ENCODE results near the gene COLQ.

Gene COLQ

DNA sequence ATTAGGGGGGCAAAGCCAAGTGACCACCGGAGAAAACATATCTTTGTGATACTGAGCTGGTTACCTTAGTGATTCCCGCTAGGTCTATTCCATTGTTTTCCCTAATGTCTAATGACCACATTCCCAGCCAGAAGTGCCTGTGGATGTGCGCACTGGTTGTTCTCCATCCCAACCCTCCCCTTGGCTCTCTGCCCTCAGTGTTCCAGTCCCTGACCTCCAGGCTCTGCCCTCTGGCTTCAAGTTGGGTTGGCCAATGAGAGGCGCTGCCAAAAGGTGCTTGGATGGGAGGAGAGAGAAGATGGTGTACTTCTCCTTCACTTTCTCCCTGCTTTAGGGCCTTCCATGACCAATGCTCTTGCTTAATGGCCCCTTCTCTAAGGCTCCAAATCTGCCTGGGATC lies 2.4 kb downstream of the COLQ start:
- DNase-seq = no peak

DNA sequence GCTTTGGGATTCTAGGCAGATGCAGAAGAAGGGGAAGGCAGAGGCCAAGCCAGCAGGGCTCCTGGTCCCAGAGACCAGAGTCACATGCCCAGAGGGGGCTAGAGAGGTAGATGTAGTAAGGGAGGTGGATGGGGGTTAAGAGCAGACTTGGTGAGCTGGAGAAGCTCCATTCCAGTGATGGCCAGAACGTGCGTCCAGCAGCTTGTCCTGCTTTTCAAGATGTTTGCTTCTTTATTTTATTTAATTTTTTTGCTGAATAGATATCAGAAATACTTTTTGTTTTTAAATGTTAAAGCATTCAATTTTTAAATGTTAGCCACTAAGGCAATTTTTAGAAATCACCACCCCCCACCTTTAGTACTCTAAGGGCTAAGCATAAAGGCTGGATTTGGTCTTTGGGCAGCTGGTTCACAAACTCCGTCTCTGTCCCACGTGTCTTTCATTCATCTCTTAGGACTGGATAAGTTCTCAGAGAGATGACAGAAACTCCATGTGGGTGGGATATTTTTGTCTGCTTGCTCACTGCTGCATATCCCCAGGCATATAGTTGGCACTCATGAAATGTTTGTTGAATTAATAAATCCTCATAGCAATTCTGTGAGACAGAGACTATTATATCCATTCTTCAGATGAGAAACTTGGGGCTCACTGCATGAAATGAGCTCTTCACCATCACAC lies 6.7 kb downstream of the COLQ start:
- DNase-seq = no peak

DNA sequence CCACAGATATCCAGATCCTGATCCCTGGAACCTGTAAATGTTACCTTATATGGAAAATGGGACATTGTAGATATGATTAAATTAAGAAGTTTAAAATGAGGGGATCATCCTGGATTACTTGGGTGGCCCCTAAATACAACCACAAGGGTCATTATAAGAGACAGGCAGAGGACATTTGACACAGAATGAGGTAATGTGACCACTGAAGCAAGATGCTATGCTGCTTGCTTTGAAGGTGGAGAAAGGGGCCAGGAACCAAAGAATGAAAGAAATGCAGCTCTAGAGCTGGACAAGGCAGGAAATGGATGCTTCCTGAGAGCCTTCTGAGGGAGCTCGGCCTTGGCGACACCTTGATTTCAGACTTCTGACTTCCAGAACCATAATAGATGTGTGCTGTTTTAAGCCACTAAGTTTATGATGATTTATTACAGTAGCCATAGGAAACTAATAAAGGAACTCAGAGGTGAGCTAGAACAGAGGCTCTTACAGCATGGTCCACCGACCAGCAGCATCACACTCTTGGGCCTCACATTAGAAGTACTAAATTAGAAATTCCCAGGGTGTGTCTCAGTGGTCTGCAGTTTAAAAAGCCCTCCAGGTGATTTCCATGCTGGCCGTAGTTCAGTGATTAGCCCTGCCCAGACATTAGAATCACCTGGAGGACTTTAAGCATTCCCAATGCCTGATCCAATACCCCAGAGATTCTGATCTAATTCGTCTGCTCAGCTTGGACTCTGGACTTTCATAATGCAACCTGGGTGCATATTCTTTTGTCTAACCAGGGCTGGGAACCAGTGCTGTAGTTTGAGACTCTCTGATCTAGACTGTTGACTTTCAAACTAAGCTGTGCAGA lies 7.5 kb downstream of the COLQ start:
- no peak for DNase-seq

DNA sequence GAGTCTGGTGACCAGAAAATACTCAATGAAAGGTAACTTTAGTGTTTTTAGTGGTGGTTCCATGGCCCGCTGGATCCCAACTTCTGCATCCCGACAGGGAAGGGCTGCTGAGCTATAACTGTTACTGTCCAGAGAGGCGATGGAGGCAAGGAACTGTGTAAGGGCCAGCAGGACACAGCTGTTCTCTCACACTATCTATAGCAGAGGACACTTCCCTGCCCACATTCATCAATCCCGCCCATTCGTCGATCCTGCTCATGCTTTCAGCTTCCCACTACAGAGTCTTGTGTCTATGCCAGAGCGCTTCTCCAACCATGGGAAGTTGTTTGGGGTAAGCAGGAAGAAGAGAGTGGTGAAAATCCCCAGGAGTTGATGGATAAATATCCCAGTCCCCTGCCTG lies 8.4 kb downstream of the COLQ start:
- no peak for DNase-seq

DNA sequence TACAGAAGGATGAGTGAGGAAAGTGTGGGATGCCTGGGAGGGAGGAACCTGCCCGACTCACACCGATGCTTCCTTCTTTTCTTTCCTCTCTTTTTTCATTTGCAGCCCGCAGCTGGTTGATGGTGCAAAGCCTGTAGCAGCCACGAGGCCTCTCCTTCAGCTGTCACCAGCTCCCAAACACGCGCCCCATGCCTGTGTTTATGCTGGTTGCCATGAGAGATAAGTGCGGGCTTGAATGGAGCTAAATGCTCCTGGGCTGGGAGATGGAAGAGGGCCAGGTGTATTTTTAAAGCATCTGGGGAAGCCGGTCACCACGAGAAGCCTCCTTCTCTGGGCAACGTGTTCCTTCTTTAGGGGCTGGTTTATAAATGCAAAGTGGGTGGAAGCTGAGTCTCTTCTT lies 9.3 kb downstream of the COLQ start:
- DNase-seq = no peak

DNA sequence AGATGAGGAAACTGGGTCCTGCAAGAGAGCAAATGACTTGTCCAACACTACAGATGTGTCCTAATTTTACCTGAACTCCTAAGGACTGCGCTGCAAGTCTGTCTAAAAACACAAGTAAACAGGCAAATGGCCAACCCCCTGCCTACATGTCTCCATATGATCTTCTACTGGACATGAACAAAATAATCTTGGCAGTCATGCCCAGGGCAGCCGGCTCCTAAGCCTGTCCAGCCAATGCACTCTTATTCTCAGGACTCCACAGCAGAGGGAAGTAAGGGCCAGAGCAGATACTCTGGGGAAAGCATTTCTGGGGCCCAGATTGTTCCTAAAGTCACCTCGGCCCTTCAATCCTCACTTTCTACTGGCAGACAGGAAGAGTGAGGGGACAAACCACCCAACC lies 10.3 kb downstream of the COLQ start:
- DNase-seq = no peak

DNA sequence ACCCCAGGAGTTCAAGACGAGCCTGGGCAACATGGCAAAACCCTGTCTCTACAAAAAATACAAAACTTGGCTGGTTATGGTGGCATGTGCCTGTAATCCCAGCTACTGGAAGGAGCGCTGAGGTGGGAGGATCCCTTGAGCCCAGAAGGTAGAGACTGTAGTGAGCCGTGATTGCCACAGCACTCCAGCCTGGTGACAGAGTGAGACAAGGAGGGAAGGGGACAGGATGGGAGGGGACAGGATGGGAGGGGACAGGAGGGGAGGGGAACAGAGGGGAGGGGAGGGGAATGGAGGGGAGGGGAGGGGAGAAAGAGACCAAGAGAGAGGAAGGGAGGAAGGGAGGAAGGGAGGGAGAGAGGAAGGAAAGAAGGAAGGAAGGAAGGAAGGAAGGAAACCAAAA lies 11.0 kb downstream of the COLQ start:
- DNase-seq = no peak

DNA sequence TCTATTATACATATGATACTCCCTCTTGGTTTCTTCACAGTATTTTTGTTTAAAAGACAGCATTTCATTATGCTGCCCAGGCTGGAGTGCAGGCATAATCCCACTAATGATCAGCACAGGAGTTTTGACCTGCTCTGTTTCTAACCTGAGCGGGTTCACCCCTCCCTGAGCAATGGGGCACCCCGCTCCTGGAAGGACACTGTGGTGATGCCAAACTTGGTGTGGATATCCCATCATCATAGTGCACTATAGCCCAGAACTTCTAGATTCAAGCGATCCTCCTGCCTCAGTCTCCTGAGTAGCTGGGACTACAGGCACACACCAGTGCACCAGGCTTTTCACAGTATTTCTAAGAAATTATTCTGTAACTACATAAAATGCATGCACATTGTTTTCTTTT lies 14.9 kb downstream of the COLQ start:
- DNase-seq = no peak

DNA sequence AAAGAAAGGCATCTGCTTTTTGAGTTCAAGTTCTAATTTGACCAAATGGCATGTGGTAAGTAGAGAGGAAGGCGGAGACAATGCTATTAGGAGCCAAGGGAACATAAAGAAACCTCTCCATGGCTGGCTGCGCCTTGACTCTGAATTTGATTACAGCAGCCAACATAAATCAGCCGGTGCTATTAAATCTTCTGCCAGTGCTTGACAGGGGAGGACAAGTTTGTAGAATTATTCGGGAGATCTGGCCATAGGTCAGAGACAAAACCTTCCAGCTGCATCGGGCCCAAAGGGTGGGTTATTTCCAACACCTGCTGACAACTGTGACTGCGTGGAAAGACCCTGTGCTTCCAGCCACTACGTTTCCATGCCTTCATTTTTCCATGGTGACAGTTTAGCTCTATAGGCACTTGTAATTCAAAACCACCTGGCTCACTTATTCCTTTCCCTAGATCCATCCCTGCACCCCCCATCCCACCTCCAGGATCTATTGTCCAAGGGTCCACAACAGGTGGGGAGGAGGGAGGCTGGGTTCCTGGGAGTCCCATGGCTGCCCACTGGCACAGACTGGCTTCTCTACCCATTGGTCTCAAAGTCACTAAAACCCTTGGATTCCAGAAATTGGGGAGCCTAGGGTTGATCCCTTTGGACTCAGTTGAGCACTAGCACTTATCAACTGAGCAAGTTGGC lies 15.9 kb downstream of the COLQ start:
- DNase-seq = no peak

DNA sequence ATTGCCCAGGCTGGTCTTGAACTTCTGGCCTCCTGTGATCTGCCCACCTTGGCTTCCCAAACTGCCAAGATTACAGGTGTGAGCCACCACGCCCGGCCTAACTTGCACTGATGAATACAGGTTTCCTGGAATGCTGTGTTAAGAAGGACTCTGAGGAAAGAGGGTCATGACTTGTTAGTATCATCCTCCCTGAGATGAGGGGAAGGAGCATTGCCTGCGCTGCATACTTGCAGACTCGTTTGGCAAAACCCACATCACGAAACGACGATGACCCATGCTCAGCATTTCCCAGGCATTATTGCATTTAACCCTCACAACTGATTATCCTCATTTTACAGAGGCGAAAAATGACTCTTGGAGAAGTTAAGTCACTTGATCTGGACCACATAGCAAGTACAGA lies 18.9 kb downstream of the COLQ start:
- DNase-seq = no peak

DNA sequence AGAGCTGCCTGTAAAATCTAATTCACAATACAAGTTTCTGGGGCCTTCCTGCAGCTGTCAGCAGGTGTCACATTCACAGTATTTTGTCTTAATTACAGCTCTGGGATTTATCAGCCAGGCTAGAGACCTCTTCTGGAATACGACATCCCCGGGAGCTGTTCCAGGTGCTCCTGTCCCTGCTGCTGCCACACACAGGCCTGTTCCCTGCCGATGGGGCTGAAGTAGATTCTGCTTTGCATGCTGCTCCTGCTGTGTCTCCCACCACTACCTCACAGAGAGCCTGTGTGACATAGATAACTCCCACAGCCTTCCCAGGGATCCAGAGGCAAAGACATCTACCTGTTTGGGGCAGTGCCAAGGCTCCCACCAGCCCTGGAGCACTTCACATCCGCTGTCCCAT lies 20.4 kb downstream of the COLQ start:
- DNase-seq = no peak

DNA sequence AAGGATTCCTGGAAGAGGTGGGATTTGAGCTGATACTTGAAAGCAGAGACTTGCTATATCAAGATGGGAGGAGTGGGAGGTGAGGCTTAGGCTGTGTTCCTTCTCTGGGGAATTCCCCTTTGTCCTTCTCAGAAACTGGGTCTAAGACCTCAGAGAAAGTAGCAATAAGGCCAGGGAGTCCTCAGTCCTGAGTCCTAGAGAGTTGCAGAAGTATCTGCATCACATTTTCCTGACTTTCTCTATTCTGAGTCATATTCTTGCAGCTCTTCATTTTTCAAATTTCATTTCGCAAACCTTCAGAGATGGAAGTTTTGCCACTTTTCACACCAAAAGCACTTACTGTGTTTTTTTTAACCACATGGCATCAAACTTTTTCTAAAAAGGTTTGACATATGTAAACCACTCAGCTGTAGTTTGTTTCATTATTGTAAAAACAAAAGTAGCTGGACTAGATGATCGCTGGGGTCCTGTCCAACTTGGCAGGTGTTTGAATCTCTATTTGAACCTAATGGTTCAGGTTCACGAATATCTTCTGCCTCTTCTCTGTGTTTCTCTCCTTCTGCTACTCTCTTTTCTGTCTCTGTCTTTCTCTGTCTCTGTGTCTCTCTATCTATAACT lies 21.3 kb downstream of the COLQ start:
- DNase-seq = no peak

DNA sequence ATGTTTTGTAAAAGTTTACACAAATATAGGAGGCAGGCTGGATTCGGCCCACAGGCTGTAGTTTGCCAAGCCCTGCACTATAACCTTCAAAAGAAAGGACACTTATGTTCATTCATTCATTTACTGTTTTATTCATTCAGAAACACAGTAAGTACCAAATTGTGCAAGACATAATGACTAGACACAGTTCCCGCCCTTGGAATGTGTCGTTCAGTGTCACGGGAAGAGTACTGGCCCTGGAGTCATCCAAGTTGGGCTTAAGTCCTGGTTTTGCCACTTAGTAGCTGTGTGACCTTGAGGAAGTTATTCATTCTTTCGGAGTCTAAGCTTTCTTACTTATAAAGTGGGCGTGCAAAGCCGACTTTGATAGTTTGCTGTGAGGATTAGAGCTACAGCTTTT lies 22.0 kb downstream of the COLQ start:
- DNase-seq = no peak

DNA sequence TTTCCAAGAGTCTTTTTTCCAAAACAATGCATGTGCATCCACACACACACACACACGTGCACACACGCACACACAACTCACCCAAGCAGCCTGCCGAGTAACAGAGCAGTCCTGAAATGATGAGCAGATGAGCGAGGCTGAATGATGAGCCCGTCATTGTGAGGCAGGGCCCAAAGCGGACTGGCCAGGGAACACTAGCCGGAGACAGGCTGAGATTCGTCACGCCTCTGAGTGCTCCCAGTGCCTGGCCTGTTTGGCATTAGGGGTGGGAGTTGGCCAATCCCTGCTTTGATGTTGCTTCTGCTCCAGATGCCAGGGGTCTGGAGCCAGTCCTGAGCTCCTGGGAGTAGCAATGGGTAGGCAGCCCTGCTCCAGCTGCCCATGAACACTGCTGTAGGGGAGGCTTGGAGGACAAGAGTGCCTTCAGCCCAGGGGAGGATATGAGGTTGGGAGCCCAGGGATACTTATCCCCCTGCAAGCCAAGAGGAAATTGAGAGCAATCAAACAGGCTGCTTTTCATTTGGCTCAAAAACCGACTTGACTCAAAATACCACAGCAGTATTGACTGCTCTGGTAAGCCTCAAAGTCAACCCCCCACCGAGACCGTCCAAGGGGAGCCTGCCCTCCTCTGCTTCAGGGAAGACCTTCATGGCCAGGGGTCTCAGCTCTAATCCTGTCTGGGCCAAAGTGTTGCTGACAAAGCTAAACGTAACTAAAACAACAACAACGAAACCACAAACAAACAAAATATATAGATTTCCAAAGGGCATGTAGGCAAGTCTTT lies 22.9 kb downstream of the COLQ start:
- no peak for DNase-seq

DNA sequence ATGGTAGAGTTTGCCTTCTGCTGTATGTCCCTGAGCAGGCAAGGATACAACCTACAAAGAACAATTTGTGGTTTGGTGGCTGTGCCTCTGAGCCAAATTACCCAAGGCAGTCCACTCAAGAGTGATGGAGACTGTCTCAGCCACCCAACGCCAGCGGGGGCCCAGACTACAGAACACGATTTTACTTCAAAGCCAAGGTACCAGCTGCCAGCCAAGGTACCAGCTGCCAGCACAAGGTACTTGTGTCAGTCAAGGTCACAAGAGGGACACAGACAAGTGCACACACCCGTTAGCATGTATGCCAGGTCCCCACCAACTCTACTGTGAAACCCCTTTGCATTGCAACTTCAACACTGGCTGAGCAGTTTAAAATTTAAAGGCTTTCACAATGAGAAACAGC lies 23.5 kb downstream of the COLQ start:
- DNase-seq = no peak

DNA sequence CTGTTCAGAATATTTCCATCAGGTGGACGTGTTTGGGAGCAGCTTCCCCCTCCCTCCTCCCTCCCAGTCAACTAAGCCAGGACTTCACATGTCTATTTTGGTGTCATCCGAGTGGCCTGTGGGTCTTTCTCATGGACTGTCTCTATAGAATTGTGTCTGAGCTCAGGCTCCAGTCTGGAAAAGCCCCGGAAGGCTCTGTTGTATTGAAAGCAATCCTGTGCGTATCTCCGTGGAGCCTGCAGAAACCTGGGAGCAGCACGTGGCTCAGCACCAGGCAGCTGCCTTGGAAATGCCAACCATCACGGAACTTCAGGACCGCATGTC lies 25.2 kb downstream of the COLQ start:
- DNase-seq = no peak

DNA sequence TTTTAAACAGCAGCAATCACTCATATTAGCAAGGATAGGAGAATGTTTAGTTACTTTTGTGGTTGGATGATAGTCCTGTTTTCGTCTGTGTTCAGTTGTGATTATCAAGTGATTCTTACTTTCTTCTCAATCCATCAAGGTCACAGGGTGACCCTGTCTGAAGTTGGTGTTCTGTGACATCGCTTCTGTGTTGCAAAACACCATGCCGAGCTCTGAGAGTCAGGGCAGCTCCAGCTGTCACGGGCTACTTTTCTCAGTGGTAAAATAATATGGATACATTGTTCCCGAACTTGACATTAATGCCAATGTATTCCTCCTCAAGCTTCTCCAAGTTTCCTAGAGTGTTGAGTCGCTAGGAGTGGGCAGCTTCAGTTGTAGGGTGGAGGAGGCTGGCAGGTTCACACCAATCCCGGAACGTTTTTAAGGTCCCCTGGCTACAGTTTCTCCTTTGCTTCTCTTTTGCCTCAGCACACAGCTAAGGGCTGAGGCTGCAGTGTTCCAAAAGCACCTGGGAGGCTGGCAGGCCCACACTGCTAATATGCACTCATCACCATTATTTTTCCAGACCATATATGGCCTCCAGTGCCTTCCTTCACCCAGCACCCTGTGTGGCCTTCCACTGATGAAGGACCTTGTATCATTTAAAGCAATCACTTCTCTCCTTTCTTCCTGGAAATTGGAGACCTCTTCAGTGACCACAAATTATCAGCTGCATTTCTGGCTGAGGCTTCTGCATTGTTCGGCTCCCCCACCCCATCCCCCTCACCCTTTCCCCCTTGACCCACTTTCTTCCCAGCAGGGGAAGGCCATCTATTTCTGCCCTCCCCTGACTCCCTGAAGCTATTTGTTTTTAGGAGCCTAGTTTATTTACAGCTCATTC lies 25.8 kb downstream of the COLQ start:
- no peak for DNase-seq

DNA sequence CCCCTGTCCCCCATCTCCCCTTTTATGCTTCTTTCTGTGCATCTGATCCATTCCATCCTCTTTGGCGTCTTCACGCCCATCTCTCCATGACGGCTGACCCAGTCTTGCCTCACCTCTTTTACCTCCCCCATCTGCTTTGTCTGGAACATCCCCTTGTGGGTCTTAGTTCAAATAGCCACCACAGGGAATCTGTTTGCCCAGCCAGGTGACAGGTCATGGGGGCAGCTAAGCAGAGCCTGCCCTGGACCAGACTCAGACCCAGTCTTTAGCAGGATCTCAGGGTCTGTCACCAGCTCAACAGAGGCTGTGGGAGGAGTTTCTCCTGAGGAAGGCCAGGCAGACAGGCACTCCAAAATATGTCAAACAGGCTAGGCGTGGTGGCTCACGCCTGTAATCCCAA lies 28.1 kb downstream of the COLQ start:
- DNase-seq = no peak

DNA sequence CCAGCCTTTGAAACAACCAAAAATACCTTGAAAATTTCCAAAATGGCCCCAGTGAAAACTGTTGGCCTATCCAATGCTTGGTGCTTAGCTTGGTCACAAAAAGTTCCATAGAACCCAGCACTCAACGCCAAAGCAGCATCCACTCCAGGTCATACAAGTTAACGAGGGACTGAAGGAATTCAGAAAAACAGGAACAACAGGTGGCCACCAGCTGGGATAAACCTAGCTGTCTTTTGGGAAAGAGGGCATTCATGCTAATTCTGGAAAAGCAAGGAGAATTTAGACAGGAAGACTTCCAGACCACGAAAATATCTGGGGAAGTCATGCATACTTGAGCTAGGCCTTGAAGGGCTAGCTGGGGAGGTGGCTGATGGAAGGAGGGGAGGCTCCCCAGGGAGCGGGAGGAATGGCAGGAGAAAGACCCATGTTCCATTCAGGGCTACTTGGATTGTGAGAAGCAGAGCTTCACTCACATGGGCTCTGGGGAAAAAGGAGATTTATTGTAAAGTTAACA lies 28.6 kb downstream of the COLQ start:
- no peak for DNase-seq

DNA sequence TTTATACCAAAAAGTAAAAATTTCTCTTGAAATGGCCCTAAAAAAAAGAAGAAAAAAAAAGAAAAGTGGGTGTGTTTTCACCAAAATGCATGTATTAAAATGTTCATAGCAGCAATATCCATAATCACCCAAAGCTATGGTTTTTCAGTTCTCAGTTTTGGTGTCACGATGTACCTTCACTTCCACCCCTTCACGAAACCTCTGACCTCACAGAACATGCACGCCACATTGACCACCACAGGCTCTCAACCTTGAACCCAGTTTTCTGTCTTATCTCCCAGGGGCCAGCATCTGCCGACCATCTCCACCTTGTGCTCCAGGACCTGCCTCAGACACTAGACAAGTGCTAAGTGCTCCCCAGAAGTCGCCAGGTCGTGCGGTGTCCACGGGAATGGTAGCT lies 30.4 kb downstream of the COLQ start:
- DNase-seq = no peak

DNA sequence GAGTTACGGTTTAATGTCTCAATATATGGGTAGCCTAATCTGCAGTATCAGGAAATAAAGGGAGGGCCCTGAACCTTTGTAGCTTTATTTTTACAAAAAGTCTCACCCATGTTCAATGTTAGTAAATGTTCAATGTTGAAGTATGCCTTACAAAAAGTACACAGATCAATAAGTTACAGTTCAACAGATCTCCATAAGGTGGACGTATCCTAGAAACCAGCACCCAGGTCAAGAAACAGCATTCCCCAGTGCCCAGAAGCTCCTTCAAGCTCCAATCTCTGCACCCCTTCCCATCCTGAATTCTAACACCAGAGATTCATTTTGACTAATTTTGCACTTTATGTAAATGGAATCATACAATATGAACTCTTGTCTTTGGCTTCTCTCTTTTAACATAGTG lies 31.3 kb downstream of the COLQ start:
- DNase-seq = no peak

DNA sequence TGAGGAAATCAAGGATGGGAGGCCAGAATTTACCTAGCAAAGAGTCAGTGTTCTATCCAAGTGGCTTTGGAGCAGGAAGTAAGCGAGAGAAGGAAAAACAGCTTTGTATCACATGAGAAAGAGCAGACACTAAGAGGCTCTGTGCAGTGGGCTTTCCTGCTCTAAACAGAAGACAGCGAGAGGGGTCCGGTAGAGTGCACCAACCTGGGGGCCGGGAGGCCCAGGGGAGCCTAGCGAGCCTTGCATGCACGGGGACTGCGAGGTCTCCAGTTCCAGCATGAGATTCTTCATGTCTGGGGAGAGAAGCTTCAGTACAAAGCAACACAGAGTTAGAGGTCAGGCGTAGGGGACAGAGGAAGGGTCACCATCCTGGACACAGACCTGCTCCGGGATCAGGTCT lies 33.5 kb downstream of the COLQ start:
- DNase-seq = no peak
